Stimulated activated naive CD8-positive, alpha-beta T cell treated with anti-CD3 and anti-CD28 coated beads, Interleukin-15, amount 100 ng/mL, for 72 hours (primary cell): Measurements from ENCODE around the gene TMEM30B.
A peak's percentile ranks its signal among the peaks of the same experiment; 100 is the strongest.
"Not testable (repeated sequence)": the region's sequence is repeated elsewhere in the genome, so short reads cannot be mapped to it uniquely, and the experiment has no call there.

Experiments used
- ATAC-seq: fragments of 150-1000 bp; cut with Tn5 transposase; 2 replicates; pipeline ENCODE4 v1.10.0; 2021; ENCODE audit warnings: mild to moderate bottlenecking, moderate library complexity
- DNase-seq, 2 donors: peaks; one replicate each; pipeline ENCODE4 v3.0.0; 2021 to 2022
- H3K27ac Mint-ChIP-seq, 2 donors: one replicate each; pipeline ENCODE4 v1.8.0; 2022; ENCODE audit warnings: mild to moderate bottlenecking in 2 of 2, mixed read lengths in 2 of 2, moderate library complexity in 2 of 2
- H3K27me3 Mint-ChIP-seq: one replicate; pipeline ENCODE4 v1.8.0; 2022; ENCODE audit warnings: mixed read lengths
- H3K4me1 Mint-ChIP-seq: one replicate; pipeline ENCODE4 v1.8.0; 2022; ENCODE audit warnings: mild to moderate bottlenecking, mixed read lengths
- H3K4me3 Mint-ChIP-seq, 2 donors: one replicate each; pipeline ENCODE4 v1.8.0; 2022; ENCODE audit warnings: mild to moderate bottlenecking in 2 of 2, mixed read lengths in 2 of 2, moderate library complexity in 1 of 2
- H3K9me3 Mint-ChIP-seq, 2 donors: one replicate each; pipeline ENCODE4 v1.8.0; 2022; ENCODE audit warnings: mixed read lengths in 2 of 2

TMEM30B gene

GRCh38 chr14:61239285-61239684, 41.9 kb downstream of the TMEM30B start:
- H3K4me3 Mint-ChIP-seq, H3K27me3 Mint-ChIP-seq, DNase-seq, ATAC-seq, H3K4me1 Mint-ChIP-seq, H3K27ac Mint-ChIP-seq: not testable (repeated sequence)
- peaks cover 13 to 17% of the 10 kb centered on the region in 2 donors for H3K9me3 Mint-ChIP-seq

GRCh38 chr14:61238611-61239245, 42.4 kb downstream of the TMEM30B start:
- Mint-ChIP-seq H3K4me3 (no peak overlapping the region), H3K27ac (peak overlapping the region in 1 of 2 donors; percentile 59), H3K27me3 (peaks cover 10% of the 10 kb centered on the region), H3K4me1 (no peaks in the 10 kb centered on the region), H3K9me3 (peaks cover 13 to 17% of the 10 kb centered on the region in 2 donors)
- DNase-seq = no peak
- ATAC-seq = no peak

- DNase-seq = no peak
- Mint-ChIP-seq H3K4me1 (no peaks in the 10 kb centered on the region), H3K27me3 (peaks cover 38% of the 10 kb centered on the region), H3K27ac (no peak overlapping the region), H3K9me3 (no peaks in the 10 kb centered on the region), H3K4me3 (no peak overlapping the region)
- no peak for ATAC-seq
These were observed 46.8 kb downstream of the TMEM30B start for GRCh38 chr14:61234215-61234916.

GRCh38 chr14:61233436-61233956, 47.6 kb downstream of the TMEM30B start:
- Mint-ChIP-seq H3K4me3 (no peak overlapping the region), H3K27me3 (peaks cover 38% of the 10 kb centered on the region), H3K4me1 (no peaks in the 10 kb centered on the region), H3K9me3 (no peaks in the 10 kb centered on the region), H3K27ac (no peak overlapping the region)
- ATAC-seq (no peak), DNase-seq (no peak)

GRCh38 chr14:61231810-61232209, 49.3 kb downstream of the TMEM30B start:
- ATAC-seq = no peak
- H3K4me1 Mint-ChIP-seq = no peaks in the 10 kb centered on the region
- H3K27me3 Mint-ChIP-seq = peaks cover 42% of the 10 kb centered on the region
- no peak overlapping the region for H3K27ac Mint-ChIP-seq
- no peaks in the 10 kb centered on the region for H3K9me3 Mint-ChIP-seq
- no peak for DNase-seq
- no peak overlapping the region for H3K4me3 Mint-ChIP-seq

- peaks cover 48% of the 10 kb centered on the region for H3K27me3 Mint-ChIP-seq
- no peak for DNase-seq
- H3K9me3 Mint-ChIP-seq = no peaks in the 10 kb centered on the region
- H3K27ac Mint-ChIP-seq = no peak overlapping the region
- no peak overlapping the region for H3K4me3 Mint-ChIP-seq
- no peaks in the 10 kb centered on the region for H3K4me1 Mint-ChIP-seq
- ATAC-seq = no peak
These were observed 51.2 kb downstream of the TMEM30B start for GRCh38 chr14:61229981-61230380.

GRCh38 chr14:61229475-61229888, 51.7 kb downstream of the TMEM30B start:
- Mint-ChIP-seq H3K4me1 (no peaks in the 10 kb centered on the region), H3K4me3 (no peak overlapping the region), H3K27me3 (peaks cover 48% of the 10 kb centered on the region), H3K27ac (no peak overlapping the region), H3K9me3 (no peaks in the 10 kb centered on the region)
- DNase-seq (no peak), ATAC-seq (no peak)

- Mint-ChIP-seq H3K4me3 (no peak overlapping the region), H3K27ac (no peak overlapping the region), H3K27me3 (peaks cover 54% of the 10 kb centered on the region), H3K4me1 (no peaks in the 10 kb centered on the region), H3K9me3 (no peaks in the 10 kb centered on the region)
- ATAC-seq (no peak), DNase-seq (no peak)
These were observed 53.1 kb downstream of the TMEM30B start for GRCh38 chr14:61227884-61228591.
